Chondrocyte (in vitro differentiated cells): ENCODE data around the gene GAS7. TPM values are rescaled to one million over a fixed set of nuclear protein-coding genes. Genes with fewer than 3 reads are reported as not detected.

Experiments
- DNase-seq: peaks from one replicate; pipeline ENCODE4 v3.0.0; 2021; ENCODE audit warnings: mixed read lengths, low spot score
- H3K27ac Mint-ChIP-seq: one replicate; pipeline ENCODE4 v1.8.0; 2021; ENCODE audit warnings: mild to moderate bottlenecking, moderate library complexity, mixed read lengths; ENCODE audit not compliant: unreplicated experiment
- H3K27me3 Mint-ChIP-seq: 2 replicates; pipeline ENCODE4 v1.8.0; 2021; ENCODE audit warnings: low read depth, mixed read lengths
- H3K36me3 Mint-ChIP-seq: 2 replicates; pipeline ENCODE4 v1.8.0; 2021; ENCODE audit warnings: low read depth, mixed read lengths
- H3K4me1 Mint-ChIP-seq: 2 replicates; pipeline ENCODE4 v1.8.0; 2021; ENCODE audit warnings: low read depth, mild to moderate bottlenecking, mixed read lengths
- H3K4me3 Mint-ChIP-seq: one replicate; pipeline ENCODE4 v1.8.0; 2021; ENCODE audit warnings: mild to moderate bottlenecking, moderate library complexity, mixed read lengths; ENCODE audit not compliant: unreplicated experiment
- H3K9me3 Mint-ChIP-seq: 2 replicates; pipeline ENCODE4 v1.8.0; 2021; ENCODE audit warnings: low read depth, mixed read lengths
- total RNA-seq: library from RNA; stranded (reverse); gene quantifications from 3 replicates; pipeline ENCODE4 v1.2.1, GENCODE V29; 2021
- TF ChIP-seq, protein P1 (sequence below): fragments of 200-600 bp; sonication (generic); IDR thresholded peaks from 2 replicates; pipeline ENCODE4 v1.5.0; 2021; ENCODE audit warnings: antibody characterized with exemption, mild to moderate bottlenecking, moderate library complexity

GAS7 gene
- total RNA-seq, 1 donor from 2014 or later, result 6.9 TPM

DNA sequence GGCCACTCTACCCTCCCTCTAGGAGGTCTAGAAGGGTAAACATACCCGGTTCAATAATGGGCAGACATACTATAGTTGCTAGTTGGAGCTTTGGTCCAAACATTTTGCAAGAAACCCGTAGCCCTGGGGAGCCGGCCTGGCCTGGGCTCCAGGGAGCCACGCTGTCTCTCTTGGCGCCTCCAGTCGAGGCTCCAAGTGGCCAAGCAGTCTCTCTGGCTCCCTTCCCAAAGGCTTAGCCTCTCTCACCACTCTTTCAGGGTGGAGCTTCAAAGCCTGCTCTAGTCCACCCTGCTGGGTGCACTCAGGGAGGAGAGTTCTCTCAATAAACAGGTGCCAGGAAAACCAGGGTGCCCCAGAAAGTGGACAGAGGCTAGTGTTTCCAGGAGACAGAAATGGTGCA is 325.6 kb downstream of the GAS7 start:
- no peak overlapping the region for H3K4me3 Mint-ChIP-seq
- no peaks in the 10 kb centered on the region for H3K9me3 Mint-ChIP-seq
- DNase-seq, result no peak
- peaks cover 22% of the 10 kb centered on the region for H3K4me1 Mint-ChIP-seq
- no peaks in the 10 kb centered on the region for H3K36me3 Mint-ChIP-seq
- H3K27ac Mint-ChIP-seq, result no peak overlapping the region
- TF ChIP-seq, protein P1, sequence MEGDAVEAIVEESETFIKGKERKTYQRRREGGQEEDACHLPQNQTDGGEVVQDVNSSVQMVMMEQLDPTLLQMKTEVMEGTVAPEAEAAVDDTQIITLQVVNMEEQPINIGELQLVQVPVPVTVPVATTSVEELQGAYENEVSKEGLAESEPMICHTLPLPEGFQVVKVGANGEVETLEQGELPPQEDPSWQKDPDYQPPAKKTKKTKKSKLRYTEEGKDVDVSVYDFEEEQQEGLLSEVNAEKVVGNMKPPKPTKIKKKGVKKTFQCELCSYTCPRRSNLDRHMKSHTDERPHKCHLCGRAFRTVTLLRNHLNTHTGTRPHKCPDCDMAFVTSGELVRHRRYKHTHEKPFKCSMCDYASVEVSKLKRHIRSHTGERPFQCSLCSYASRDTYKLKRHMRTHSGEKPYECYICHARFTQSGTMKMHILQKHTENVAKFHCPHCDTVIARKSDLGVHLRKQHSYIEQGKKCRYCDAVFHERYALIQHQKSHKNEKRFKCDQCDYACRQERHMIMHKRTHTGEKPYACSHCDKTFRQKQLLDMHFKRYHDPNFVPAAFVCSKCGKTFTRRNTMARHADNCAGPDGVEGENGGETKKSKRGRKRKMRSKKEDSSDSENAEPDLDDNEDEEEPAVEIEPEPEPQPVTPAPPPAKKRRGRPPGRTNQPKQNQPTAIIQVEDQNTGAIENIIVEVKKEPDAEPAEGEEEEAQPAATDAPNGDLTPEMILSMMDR, result no peak
- no peaks in the 10 kb centered on the region for H3K27me3 Mint-ChIP-seq

DNA sequence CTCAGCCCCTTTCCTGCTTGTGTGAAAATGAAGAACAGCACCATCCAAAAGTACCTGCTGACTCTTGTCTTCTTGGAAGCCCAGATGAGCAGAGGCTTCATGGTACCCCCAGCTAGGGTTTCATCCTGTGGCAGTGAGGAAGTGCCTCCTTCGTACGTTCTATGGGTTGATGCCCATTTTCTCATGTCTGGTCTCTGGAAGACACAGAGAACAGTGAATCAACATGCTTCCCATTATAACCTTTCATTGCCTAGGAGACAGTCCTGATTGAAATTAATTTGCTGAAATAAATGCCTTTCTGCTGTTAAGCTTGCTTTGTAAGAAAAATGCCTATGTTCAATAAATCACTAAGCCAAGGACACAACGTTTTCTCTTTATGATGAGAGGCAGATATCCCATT is 329.9 kb downstream of the GAS7 start:
- no peak overlapping the region for H3K27ac Mint-ChIP-seq
- DNase-seq, result no peak
- peaks cover 4% of the 10 kb centered on the region for H3K36me3 Mint-ChIP-seq
- H3K4me1 Mint-ChIP-seq, result no peaks in the 10 kb centered on the region
- peaks cover 12% of the 10 kb centered on the region for H3K9me3 Mint-ChIP-seq
- H3K4me3 Mint-ChIP-seq, result no peak overlapping the region
- H3K27me3 Mint-ChIP-seq, result no peaks in the 10 kb centered on the region
- TF ChIP-seq, protein P1, result no peak

DNA sequence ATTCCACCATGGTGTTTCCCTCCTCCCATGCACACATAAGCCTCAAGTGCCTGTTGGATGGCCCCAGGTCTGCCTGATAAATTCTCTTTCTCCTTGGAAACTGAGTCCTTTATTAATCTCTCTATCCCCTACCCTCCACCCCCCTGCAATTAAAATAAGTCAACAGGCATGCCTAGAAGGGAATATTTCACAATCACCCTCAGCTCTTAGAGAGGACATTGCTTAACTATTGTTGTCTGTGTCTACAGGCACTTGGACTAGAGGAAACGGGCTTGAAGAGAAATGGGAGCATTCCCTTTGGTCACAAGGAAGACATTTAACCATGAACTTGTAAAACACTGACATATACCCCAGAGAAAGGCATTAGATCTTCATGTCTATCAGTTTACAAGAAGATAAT is 332.8 kb downstream of the GAS7 start:
- no peak for DNase-seq
- no peaks in the 10 kb centered on the region for H3K27me3 Mint-ChIP-seq
- no peak overlapping the region for H3K27ac Mint-ChIP-seq
- no peak overlapping the region for H3K4me3 Mint-ChIP-seq
- no peaks in the 10 kb centered on the region for H3K4me1 Mint-ChIP-seq
- peaks cover 22% of the 10 kb centered on the region for H3K9me3 Mint-ChIP-seq
- peaks cover 15% of the 10 kb centered on the region for H3K36me3 Mint-ChIP-seq
- TF ChIP-seq, protein P1, result no peak

DNA sequence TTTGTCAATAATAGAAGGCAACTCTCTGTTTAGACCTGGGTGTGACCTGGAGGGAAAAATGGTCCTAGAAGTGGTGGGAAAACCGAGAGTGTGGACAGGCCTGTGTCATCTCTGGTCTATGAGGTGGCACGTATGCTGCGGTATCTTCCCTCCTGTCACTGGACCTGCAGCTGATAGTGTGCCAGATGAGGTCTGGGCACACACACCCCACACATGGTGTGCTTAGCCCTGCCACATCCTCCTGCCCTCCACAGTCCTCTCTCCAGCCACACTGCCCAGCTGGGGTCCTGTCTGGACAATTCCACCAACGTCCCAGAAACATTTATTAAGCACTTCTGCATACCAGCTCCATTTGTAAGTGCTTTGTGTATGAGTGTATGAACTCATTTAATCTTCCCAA is 335.5 kb downstream of the GAS7 start:
- no peak overlapping the region for H3K27ac Mint-ChIP-seq
- H3K36me3 Mint-ChIP-seq, result peaks cover 22% of the 10 kb centered on the region
- H3K27me3 Mint-ChIP-seq, result no peaks in the 10 kb centered on the region
- DNase-seq, result no peak
- no peaks in the 10 kb centered on the region for H3K4me1 Mint-ChIP-seq
- H3K4me3 Mint-ChIP-seq, result no peak overlapping the region
- peaks cover 35% of the 10 kb centered on the region for H3K9me3 Mint-ChIP-seq
- TF ChIP-seq, protein P1, result no peak

DNA sequence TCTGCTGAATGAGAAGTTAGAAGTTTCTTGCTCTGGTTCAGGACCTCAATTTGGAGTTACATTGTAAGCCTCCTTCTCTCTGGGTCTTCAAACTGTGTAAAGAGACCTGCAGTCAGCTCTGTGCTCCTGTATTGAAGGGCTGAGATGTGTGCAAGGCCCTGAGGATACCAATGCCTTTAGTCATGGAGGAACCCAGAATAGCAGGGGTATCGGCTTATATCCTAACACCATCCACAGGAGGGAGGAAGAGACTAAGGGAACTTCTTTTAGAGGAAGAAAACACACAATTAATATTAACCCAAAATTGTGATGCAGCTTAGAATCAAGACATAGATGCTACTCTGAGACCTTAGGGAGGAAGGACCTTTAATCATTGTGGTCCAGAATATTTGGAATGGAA is 336.2 kb downstream of the GAS7 start:
- H3K4me3 Mint-ChIP-seq, result no peak overlapping the region
- peaks cover 40% of the 10 kb centered on the region for H3K9me3 Mint-ChIP-seq
- no peak overlapping the region for H3K27ac Mint-ChIP-seq
- no peaks in the 10 kb centered on the region for H3K4me1 Mint-ChIP-seq
- peaks cover 27% of the 10 kb centered on the region for H3K36me3 Mint-ChIP-seq
- H3K27me3 Mint-ChIP-seq, result no peaks in the 10 kb centered on the region
- DNase-seq, result no peak
- TF ChIP-seq, protein P1, result peak; percentile 8
